Measurements from ENCODE around the gene TUBA8. TPM values are rescaled to one million over a fixed set of nuclear protein-coding genes. Genes with fewer than 3 reads are reported as not detected.
"Not testable (repeated sequence)": the region's sequence is repeated elsewhere in the genome, so short reads cannot be mapped to it uniquely, and the experiment has no call there.

The TUBA8 gene
- total RNA-seq, 1 donor = 0.72 TPM

DNA sequence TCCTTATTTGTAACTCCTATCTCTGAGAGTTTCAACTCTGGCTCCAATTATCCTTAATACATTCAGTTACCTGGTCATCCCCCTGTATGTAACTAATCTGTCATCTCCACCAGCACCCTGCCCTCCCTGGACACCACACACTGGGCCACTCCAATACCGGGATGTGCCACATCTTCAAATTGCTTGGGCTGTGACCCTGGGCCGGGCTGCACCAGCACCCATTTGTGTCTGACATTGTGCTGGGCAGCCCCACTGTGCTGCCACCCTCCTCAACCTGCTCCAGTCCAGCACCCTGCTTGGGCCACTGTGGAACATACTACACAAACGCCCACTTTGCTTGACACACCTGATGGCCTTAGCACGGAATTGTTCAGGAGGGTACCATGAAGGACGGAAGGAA is 37.2 kb downstream of the TUBA8 start:
- H3K4me3 ChIP-seq (ENCODE audit: low read depth, low read length) = no peak overlapping the region
- DNase-seq (ENCODE audit: low read depth) = no peak
- TF ChIP-seq, protein P1, sequence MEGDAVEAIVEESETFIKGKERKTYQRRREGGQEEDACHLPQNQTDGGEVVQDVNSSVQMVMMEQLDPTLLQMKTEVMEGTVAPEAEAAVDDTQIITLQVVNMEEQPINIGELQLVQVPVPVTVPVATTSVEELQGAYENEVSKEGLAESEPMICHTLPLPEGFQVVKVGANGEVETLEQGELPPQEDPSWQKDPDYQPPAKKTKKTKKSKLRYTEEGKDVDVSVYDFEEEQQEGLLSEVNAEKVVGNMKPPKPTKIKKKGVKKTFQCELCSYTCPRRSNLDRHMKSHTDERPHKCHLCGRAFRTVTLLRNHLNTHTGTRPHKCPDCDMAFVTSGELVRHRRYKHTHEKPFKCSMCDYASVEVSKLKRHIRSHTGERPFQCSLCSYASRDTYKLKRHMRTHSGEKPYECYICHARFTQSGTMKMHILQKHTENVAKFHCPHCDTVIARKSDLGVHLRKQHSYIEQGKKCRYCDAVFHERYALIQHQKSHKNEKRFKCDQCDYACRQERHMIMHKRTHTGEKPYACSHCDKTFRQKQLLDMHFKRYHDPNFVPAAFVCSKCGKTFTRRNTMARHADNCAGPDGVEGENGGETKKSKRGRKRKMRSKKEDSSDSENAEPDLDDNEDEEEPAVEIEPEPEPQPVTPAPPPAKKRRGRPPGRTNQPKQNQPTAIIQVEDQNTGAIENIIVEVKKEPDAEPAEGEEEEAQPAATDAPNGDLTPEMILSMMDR (IDR thresholded peaks at IDR 0.05; ENCODE audit: insufficient read depth, low read length) = no peak

DNA sequence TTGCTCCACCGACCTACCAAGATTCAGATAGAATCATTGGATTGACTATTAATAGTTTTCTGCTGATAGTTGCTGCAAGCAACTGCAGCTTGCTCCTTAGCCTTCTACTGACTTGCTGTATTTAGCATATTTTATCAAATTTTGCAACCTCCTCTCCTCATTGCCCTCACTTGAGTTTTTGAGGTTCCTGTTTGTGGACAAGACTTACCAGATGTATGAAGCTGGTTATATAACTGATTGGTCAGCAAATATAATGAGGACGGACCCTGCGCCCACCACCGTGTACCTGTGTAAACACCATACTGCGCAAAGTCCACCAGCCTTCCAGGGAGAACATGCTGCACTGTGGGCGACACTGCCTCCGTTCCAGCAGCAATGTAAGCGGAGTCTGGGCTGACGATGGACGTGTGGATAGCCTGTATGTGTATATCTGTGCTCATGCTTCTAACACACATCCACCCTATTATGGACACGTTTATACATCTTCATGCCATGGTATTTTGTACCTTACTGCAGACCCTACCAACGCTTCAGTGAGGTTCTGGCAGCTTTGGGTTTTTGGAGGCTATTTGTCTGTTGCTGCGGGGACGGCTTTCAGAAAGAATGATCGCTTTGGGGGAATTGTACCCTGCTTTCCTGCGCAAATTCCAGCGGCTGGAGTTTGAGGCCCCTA is 37.8 kb downstream of the TUBA8 start:
- no peak overlapping the region for H3K4me3 ChIP-seq (ENCODE audit: low read depth, low read length)
- DNase-seq (ENCODE audit: low read depth) = no peak
- TF ChIP-seq, protein P1 (IDR thresholded peaks at IDR 0.05; ENCODE audit: insufficient read depth, low read length) = no peak

DNA sequence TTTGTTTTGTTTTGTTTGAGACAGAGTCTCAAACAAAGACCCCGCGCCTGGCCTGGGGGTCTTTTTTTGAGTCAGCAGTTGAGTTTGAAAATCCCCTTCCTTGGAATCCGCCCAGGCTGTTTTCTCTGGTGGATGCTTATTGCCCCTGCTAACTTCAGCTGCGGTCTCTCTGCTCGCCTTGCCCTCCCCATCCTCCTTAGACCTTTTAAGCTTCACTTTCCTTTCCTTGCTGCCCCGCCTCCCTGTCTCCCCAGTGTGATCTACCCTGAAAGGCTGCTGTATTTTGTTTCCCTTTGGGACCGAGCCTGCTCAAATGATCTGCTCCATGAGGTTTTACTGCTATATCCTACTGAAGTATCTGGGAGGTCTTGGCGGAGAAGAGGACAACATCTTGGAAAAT is 41.9 kb downstream of the TUBA8 start:
- TF ChIP-seq, protein P1 (IDR thresholded peaks at IDR 0.05; ENCODE audit: insufficient read depth, low read length) = no peak
- no peak for DNase-seq (ENCODE audit: low read depth)
- H3K4me3 ChIP-seq (ENCODE audit: low read depth, low read length) = no peak overlapping the region

DNA sequence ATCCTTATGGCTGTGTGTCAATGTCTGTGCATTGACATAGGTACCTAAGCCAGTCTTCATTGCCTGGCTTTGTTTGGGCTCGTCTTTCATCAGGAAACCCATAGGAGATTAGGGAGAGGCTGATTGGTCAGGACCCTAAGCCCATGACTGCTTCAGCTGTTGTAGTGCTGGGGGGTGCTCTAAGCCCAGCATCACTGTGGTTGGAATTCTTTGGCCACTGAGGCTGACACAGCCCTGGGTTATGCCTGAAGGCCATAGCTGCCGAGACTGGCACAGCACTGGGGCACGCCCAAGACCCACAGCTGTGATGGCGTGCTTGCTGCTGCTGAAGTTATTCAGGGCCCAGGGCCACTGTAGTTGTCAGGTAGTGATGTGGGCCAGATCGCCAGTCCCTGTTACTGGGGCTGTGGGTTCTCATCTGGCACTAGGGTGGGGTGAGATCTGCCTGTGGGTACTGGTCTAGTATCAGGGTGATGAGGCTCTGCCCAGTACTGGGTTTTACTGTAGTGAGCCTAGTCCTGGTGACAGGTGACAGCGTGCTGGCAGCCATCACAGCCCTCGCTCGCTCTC is 44.3 kb downstream of the TUBA8 start:
- no peak overlapping the region for H3K4me3 ChIP-seq (ENCODE audit: low read depth, low read length)
- DNase-seq (ENCODE audit: low read depth) = no peak
- TF ChIP-seq, protein P1 (IDR thresholded peaks at IDR 0.05; ENCODE audit: insufficient read depth, low read length) = no peak

DNA sequence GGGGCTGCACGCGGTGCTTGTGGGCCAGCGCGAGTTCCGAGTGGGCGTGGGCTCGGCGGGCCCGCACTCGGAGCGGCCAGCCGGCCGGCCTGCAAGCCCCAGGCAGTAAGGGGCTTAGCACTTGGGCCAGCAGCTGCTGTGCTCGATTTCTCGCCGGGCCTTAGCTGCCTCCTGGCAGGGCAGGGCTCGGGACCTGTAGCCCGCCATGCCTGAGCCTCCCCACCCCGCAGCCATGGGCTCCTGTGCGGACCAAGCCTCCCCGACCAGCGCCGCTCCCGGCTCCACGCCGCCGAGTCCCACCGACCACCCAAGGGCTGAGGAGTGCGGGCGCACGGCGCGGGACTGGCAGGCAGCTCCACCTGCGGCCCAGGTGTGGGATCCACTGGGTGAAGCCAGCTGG is 44.9 kb downstream of the TUBA8 start:
- DNase-seq (ENCODE audit: low read depth); H3K4me3 ChIP-seq (ENCODE audit: low read depth, low read length): not testable (repeated sequence)

DNA sequence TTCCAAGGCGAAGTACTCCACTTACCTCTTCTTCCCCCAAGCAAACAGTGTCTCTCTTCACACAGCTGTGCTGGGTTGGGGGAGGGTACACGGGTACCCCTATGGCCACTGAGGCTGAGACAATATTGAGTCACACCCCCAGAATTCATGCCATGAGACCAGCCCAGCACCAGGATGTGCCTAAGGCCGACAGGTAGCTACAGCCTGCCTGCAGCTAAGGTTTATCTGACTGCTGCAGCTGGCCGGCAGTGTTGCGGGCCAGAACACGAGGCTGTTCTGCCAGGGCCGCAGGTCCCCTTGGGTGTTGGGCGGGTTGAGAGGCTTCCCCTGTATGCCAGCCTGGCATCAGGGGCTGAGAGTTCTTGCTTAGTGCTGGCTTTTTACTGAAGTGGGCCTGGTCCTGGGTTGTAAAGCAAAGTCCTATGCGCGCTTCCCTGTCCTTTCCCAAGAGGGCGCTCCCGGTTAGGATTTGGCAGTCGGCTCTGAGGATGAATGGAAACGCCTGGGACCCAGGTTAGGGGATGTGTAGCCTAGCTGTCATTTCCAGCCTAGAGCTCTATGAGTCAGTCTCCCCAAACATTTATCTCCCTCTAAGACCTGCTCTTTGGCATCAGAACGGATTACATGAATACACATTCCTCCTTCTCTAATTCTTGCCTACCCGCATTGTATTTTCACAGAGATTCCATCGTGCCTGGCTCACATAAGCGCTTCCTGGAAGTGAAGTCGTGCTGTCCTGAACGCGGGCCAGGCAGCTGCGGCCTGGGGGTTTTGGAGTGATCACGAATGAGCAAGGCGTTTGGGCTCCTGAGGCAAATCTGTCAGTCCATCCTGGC is 46.5 kb downstream of the TUBA8 start:
- no peak overlapping the region for H3K4me3 ChIP-seq (ENCODE audit: low read depth, low read length)
- TF ChIP-seq, protein P1 (IDR thresholded peaks at IDR 0.05; ENCODE audit: insufficient read depth, low read length) = peak; percentile 80
- peak; percentile 85 for DNase-seq (ENCODE audit: low read depth)

DNA sequence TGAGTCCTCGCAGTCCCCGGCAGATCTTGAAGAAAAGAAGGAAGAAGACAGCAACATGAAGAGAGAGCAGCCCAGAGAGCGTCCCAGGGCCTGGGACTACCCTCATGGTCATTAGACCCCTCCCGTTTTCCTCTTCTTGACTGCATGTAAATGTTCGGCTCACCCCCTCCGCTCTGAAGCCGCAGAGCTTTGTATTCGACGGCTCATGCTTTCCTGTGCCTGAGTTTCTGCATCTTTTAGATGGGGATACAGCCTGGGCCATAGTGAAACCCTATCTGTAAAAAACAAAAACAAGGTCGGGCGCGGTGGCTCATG is 47.1 kb downstream of the TUBA8 start:
- TF ChIP-seq, protein P1 (IDR thresholded peaks at IDR 0.05; ENCODE audit: insufficient read depth, low read length) = no peak
- no peak overlapping the region for H3K4me3 ChIP-seq (ENCODE audit: low read depth, low read length)
- DNase-seq (ENCODE audit: low read depth) = no peak

DNA sequence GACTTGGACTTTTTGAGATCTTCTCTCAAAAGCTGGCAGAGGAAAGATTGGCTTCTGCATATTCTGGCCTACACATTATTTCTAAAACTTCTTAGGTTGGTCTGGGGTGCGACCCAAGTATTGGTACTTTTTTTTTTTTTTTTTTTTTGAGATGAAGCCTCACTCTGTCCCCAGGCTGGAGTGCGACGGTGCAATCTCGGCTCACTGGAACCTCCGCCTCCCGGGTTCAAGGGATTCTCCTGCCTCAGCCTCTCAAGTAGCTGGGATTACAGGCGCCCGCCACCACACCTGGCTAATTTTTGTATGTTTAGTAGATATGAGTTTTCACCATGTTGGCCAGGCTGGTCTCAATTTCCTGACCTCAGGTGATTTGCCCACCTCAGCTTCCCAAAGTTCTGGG is 50.0 kb downstream of the TUBA8 start:
- DNase-seq (ENCODE audit: low read depth); H3K4me3 ChIP-seq (ENCODE audit: low read depth, low read length): not testable (repeated sequence)

DNA sequence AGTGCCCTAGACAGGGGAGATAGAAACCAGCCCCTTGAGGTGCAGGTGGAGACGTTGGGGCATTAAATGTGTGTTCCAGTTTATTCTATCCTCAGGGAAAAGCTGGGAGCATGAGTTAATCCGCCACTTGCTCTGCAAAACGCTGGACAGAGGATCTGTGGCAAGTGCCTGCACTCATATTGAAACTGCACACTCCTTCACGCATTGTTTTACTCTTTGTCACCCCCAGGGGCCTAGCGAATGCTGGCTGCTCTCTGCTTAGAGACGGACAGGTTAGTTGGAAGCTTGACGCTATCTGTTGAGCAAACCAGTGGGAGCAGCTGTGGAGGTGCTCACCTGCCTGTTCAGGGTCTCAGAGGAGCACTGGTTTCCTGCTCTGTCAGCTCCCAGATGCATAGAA is 53.2 kb downstream of the TUBA8 start:
- not testable (repeated sequence) for DNase-seq (ENCODE audit: low read depth); H3K4me3 ChIP-seq (ENCODE audit: low read depth, low read length)

DNA sequence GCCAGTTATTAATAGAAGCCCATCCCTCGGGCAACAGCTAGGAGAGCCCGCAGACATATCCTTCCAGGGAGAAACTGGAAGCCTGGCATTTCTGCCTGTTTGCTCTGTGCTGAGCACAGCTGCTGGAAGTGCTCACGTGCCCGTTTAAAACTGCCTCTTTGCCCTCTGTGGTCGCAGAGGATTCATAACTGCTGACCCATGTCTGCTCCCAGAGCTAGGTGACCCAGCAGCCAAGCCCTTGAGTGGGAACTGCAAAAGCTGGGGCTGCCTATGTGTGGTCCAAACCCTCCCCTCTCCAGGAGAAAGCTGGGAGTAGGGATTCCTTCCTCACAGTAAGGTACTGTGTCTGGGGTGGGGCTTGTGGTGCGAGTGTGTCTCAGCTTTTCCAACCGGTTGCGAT is 54.0 kb downstream of the TUBA8 start:
- H3K4me3 ChIP-seq (ENCODE audit: low read depth, low read length); DNase-seq (ENCODE audit: low read depth): not testable (repeated sequence)

DNA sequence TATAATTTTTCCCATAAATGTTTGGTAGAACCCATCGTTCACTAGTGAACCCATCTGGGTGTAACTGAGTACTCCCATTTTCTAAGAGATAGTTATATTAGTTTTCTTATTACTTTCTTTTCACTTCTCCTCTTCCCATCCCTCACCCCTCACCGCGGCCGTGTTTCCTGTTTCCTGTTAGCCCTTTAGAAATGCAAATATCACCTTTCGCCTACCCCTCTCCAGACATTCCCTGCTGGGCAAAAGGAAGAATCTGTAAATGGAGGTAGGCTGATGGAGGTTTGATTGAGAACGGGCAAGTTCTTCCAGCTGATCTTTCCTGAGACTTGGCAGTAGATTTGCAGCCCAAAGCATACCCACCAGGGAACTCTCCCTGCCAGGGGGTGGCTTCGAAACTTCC is 54.7 kb downstream of the TUBA8 start:
- H3K4me3 ChIP-seq (ENCODE audit: low read depth, low read length); DNase-seq (ENCODE audit: low read depth): not testable (repeated sequence)
